GM12801 (cell line): Measurements from ENCODE around the gene RALGAPA2.

Source experiments
- CTCF ChIP-seq: IDR thresholded peaks from one replicate; pipeline ENCODE4 v1.5.1; 2011; ENCODE audit warnings: control low read depth; ENCODE audit not compliant: insufficient read length; ENCODE audit errors: extremely low read depth

Gene RALGAPA2

GRCh38 chr20:20706285-20706684 is 6.2 kb downstream of the RALGAPA2 start:
- TF ChIP-seq CTCF, result no peak

- no peak for TF ChIP-seq CTCF
These were observed 9.9 kb downstream of the RALGAPA2 start for GRCh38 chr20:20702330-20703245.

- no peak for TF ChIP-seq CTCF
These were observed 12.5 kb downstream of the RALGAPA2 start for GRCh38 chr20:20699917-20700316.

GRCh38 chr20:20699144-20699543 is 13.3 kb downstream of the RALGAPA2 start:
- no peak for TF ChIP-seq CTCF

GRCh38 chr20:20697325-20697845 is 15.1 kb downstream of the RALGAPA2 start:
- TF ChIP-seq CTCF, result no peak

GRCh38 chr20:20695250-20695816 is 17.1 kb downstream of the RALGAPA2 start:
- no peak for TF ChIP-seq CTCF

GRCh38 chr20:20694591-20694990 is 17.9 kb downstream of the RALGAPA2 start:
- TF ChIP-seq CTCF, result no peak
